ENCODE measurements around the gene TNFAIP8L2.

Gene TNFAIP8L2

GRCh38 chr1:151171190-151171589 lies 14.7 kb downstream of the TNFAIP8L2 start:
- WGBS, 2 donors (ENCODE audit: extremely low coverage in 2 of 2, insufficient read length in 2 of 2, insufficient replicate concordance in 1 of 2), result no CpG with 5 or more reads among the region's 5 CpGs

GRCh38 chr1:151175041-151175741 lies 18.7 kb downstream of the TNFAIP8L2 start:
- Histone ChIP-seq H3K9me3 (replicated peaks in 1 of 2; ENCODE audit: control insufficient read depth in 2 of 2, insufficient read depth in 1 of 2, low read depth in 1 of 2, low read length in 2 of 2) (no peaks in the 10 kb centered on the region), H2AK5ac (ENCODE audit: low read depth, low read length) (no peak overlapping the region), H3K36me3 (replicated peaks in 1 of 2; ENCODE audit: control insufficient read depth in 2 of 2, insufficient read depth in 2 of 2, low read length in 2 of 2) (peaks cover 38 to 80% of the 10 kb centered on the region in 2 donors), H3K4me1 (ENCODE audit: control insufficient read depth in 2 of 2, insufficient read depth in 1 of 2, low read depth in 1 of 2, low read length in 2 of 2) (no peaks in the 10 kb centered on the region), H2AFZ (ENCODE audit: low read length) (no peak overlapping the region), H3K79me1 (ENCODE audit: low read depth, low read length) (no peaks in the 10 kb centered on the region), H3K18ac (ENCODE audit: low read length) (no peak overlapping the region), H3K4me3 (ENCODE audit: low read length in 2 of 2) (no peak overlapping the region), H4K8ac (ENCODE audit: low read depth, low read length) (no peak overlapping the region), H4K91ac (ENCODE audit: low read depth, low read length, poor library complexity) (no peak overlapping the region), H3K9ac (ENCODE audit: low read depth, low read length, poor library complexity) (no peak overlapping the region), H3K4me2 (ENCODE audit: insufficient read depth, low read length, poor library complexity, severe bottlenecking) (no peak overlapping the region), H3K14ac (ENCODE audit: low read length) (no peak overlapping the region), H2BK5ac (ENCODE audit: low read length) (no peak overlapping the region), H2BK120ac (ENCODE audit: low read depth, low read length) (no peak overlapping the region), H3K23ac (ENCODE audit: low read depth, low read length, poor library complexity) (no peak overlapping the region), H2BK12ac (ENCODE audit: low read length) (no peak overlapping the region), H3K4ac (ENCODE audit: low read length) (no peak overlapping the region), H3K27me3 (ENCODE audit: control insufficient read depth in 3 of 3, insufficient read depth in 3 of 3, low read depth in 1 of 3, low read length in 3 of 3) (no peaks in the 10 kb centered on the region), H3K27ac (replicated peaks; ENCODE audit: low read length) (no peak overlapping the region), H2BK15ac (ENCODE audit: low read length) (no peak overlapping the region)
- no peak for DNase-seq (ENCODE audit: low spot score)
- no CpG with 5 or more reads among the region's 6 CpGs for WGBS, 2 donors (ENCODE audit: extremely low coverage in 2 of 2, insufficient read length in 2 of 2, insufficient replicate concordance in 1 of 2)

More at GRCh38 chr1:151171190-151171589, 14.7 kb downstream of the TNFAIP8L2 start:
- H3K14ac ChIP-seq (ENCODE audit: low read length), result no peak overlapping the region
- no peak overlapping the region for H3K4me3 ChIP-seq (ENCODE audit: low read length in 2 of 2)
- no peak overlapping the region for H2AFZ ChIP-seq (ENCODE audit: low read length)
- peaks cover 3 to 7% of the 10 kb centered on the region in 2 donors for H3K4me1 ChIP-seq (ENCODE audit: control insufficient read depth in 2 of 2, insufficient read depth in 1 of 2, low read depth in 1 of 2, low read length in 2 of 2)
- no peak overlapping the region for H2BK15ac ChIP-seq (ENCODE audit: low read length)
- H3K79me1 ChIP-seq (ENCODE audit: low read depth, low read length), result peaks cover 4% of the 10 kb centered on the region
- H2BK120ac ChIP-seq (ENCODE audit: low read depth, low read length), result no peak overlapping the region
- H3K23ac ChIP-seq (ENCODE audit: low read depth, low read length, poor library complexity), result no peak overlapping the region
- H3K9me3 ChIP-seq (replicated peaks in 1 of 2; ENCODE audit: control insufficient read depth in 2 of 2, insufficient read depth in 1 of 2, low read depth in 1 of 2, low read length in 2 of 2), result no peaks in the 10 kb centered on the region
- no peak overlapping the region for H3K4ac ChIP-seq (ENCODE audit: low read length)
- no peak overlapping the region for H3K9ac ChIP-seq (ENCODE audit: low read depth, low read length, poor library complexity)
- DNase-seq (ENCODE audit: low spot score), result no peak
- H4K8ac ChIP-seq (ENCODE audit: low read depth, low read length), result no peak overlapping the region
- H3K4me2 ChIP-seq (ENCODE audit: insufficient read depth, low read length, poor library complexity, severe bottlenecking), result no peak overlapping the region
- H3K18ac ChIP-seq (ENCODE audit: low read length), result no peak overlapping the region
- no peak overlapping the region for H2AK5ac ChIP-seq (ENCODE audit: low read depth, low read length)
- H3K27me3 ChIP-seq (ENCODE audit: control insufficient read depth in 3 of 3, insufficient read depth in 3 of 3, low read depth in 1 of 3, low read length in 3 of 3), result no peaks in the 10 kb centered on the region
- H2BK5ac ChIP-seq (ENCODE audit: low read length), result no peak overlapping the region
- peaks cover 35 to 73% of the 10 kb centered on the region in 2 donors for H3K36me3 ChIP-seq (replicated peaks in 1 of 2; ENCODE audit: control insufficient read depth in 2 of 2, insufficient read depth in 2 of 2, low read length in 2 of 2)
- no peak overlapping the region for H4K91ac ChIP-seq (ENCODE audit: low read depth, low read length, poor library complexity)
- H2BK12ac ChIP-seq (ENCODE audit: low read length), result no peak overlapping the region
- no peak overlapping the region for H3K27ac ChIP-seq (replicated peaks; ENCODE audit: low read length)

- Histone ChIP-seq H2AFZ (ENCODE audit: low read length) (no peak within 1 kb of the TSS), H4K8ac (ENCODE audit: low read depth, low read length) (no peak within 1 kb of the TSS), H3K9me3 (replicated peaks in 1 of 2; ENCODE audit: control insufficient read depth in 2 of 2, insufficient read depth in 1 of 2, low read depth in 1 of 2, low read length in 2 of 2) (no peaks in the 10 kb centered on the region), H3K4me1 (ENCODE audit: control insufficient read depth in 2 of 2, insufficient read depth in 1 of 2, low read depth in 1 of 2, low read length in 2 of 2) (no peaks in the 10 kb centered on the region), H3K9ac (ENCODE audit: low read depth, low read length, poor library complexity) (no peak within 1 kb of the TSS), H2AK5ac (ENCODE audit: low read depth, low read length) (no peak within 1 kb of the TSS), H3K14ac (ENCODE audit: low read length) (no peak within 1 kb of the TSS), H3K4ac (ENCODE audit: low read length) (no peak within 1 kb of the TSS), H2BK5ac (ENCODE audit: low read length) (no peak within 1 kb of the TSS), H3K36me3 (replicated peaks in 1 of 2; ENCODE audit: control insufficient read depth in 2 of 2, insufficient read depth in 2 of 2, low read length in 2 of 2) (peaks cover 36 to 80% of the 10 kb centered on the region in 2 donors), H3K23ac (ENCODE audit: low read depth, low read length, poor library complexity) (no peak within 1 kb of the TSS), H3K79me1 (ENCODE audit: low read depth, low read length) (no peaks in the 10 kb centered on the region), H4K91ac (ENCODE audit: low read depth, low read length, poor library complexity) (no peak within 1 kb of the TSS), H2BK12ac (ENCODE audit: low read length) (no peak within 1 kb of the TSS), H3K4me3 (ENCODE audit: low read length in 2 of 2) (no peak within 1 kb of the TSS), H2BK15ac (ENCODE audit: low read length) (no peak within 1 kb of the TSS), H3K4me2 (ENCODE audit: insufficient read depth, low read length, poor library complexity, severe bottlenecking) (no peak within 1 kb of the TSS), H3K27me3 (ENCODE audit: control insufficient read depth in 3 of 3, insufficient read depth in 3 of 3, low read depth in 1 of 3, low read length in 3 of 3) (no peaks in the 10 kb centered on the region), H3K27ac (replicated peaks; ENCODE audit: low read length) (no peak within 1 kb of the TSS), H3K18ac (ENCODE audit: low read length) (no peak within 1 kb of the TSS), H2BK120ac (ENCODE audit: low read depth, low read length) (no peak within 1 kb of the TSS)
- no CpG with 5 or more reads among the region's 4 CpGs for WGBS, 2 donors (ENCODE audit: extremely low coverage in 2 of 2, insufficient read length in 2 of 2, insufficient replicate concordance in 1 of 2)
- no peak for DNase-seq (ENCODE audit: low spot score)
Observed at GRCh38 chr1:151175863-151176262, 19.4 kb downstream of the TNFAIP8L2 start, which contains the start of gene TMOD4. TSS of gene TMOD4 (minus strand) at chr1:151175981. CDS start at chr1:151174875, 1,106 bp downstream.

GRCh38 chr1:151176514-151177045 lies 20.1 kb downstream of the TNFAIP8L2 start:
- no peak overlapping the region for H2BK12ac ChIP-seq (ENCODE audit: low read length)
- H4K8ac ChIP-seq (ENCODE audit: low read depth, low read length), result no peak overlapping the region
- H3K9me3 ChIP-seq (replicated peaks in 1 of 2; ENCODE audit: control insufficient read depth in 2 of 2, insufficient read depth in 1 of 2, low read depth in 1 of 2, low read length in 2 of 2), result no peaks in the 10 kb centered on the region
- no peak overlapping the region for H2AFZ ChIP-seq (ENCODE audit: low read length)
- H4K91ac ChIP-seq (ENCODE audit: low read depth, low read length, poor library complexity), result no peak overlapping the region
- H2BK120ac ChIP-seq (ENCODE audit: low read depth, low read length), result no peak overlapping the region
- H3K4ac ChIP-seq (ENCODE audit: low read length), result no peak overlapping the region
- no peak for DNase-seq (ENCODE audit: low spot score)
- H3K27me3 ChIP-seq (ENCODE audit: control insufficient read depth in 3 of 3, insufficient read depth in 3 of 3, low read depth in 1 of 3, low read length in 3 of 3), result no peaks in the 10 kb centered on the region
- H3K4me2 ChIP-seq (ENCODE audit: insufficient read depth, low read length, poor library complexity, severe bottlenecking), result no peak overlapping the region
- no peak overlapping the region for H3K18ac ChIP-seq (ENCODE audit: low read length)
- no peak overlapping the region for H3K14ac ChIP-seq (ENCODE audit: low read length)
- H3K4me3 ChIP-seq (ENCODE audit: low read length in 2 of 2), result no peak overlapping the region
- WGBS, 2 donors (ENCODE audit: extremely low coverage in 2 of 2, insufficient read length in 2 of 2, insufficient replicate concordance in 1 of 2), result no CpG with 5 or more reads among the region's 17 CpGs
- no peak overlapping the region for H3K23ac ChIP-seq (ENCODE audit: low read depth, low read length, poor library complexity)
- H2BK5ac ChIP-seq (ENCODE audit: low read length), result no peak overlapping the region
- H3K4me1 ChIP-seq (ENCODE audit: control insufficient read depth in 2 of 2, insufficient read depth in 1 of 2, low read depth in 1 of 2, low read length in 2 of 2), result no peaks in the 10 kb centered on the region
- peaks cover 37 to 80% of the 10 kb centered on the region in 2 donors for H3K36me3 ChIP-seq (replicated peaks in 1 of 2; ENCODE audit: control insufficient read depth in 2 of 2, insufficient read depth in 2 of 2, low read length in 2 of 2)
- H3K9ac ChIP-seq (ENCODE audit: low read depth, low read length, poor library complexity), result no peak overlapping the region
- H2BK15ac ChIP-seq (ENCODE audit: low read length), result no peak overlapping the region
- no peak overlapping the region for H3K27ac ChIP-seq (replicated peaks; ENCODE audit: low read length)
- H3K79me1 ChIP-seq (ENCODE audit: low read depth, low read length), result no peaks in the 10 kb centered on the region
- no peak overlapping the region for H2AK5ac ChIP-seq (ENCODE audit: low read depth, low read length)

All from neuronal stem cell (in vitro differentiated cells).